HG02588 (cell line): ENCODE measurements around the gene TOMM20.
"Not testable (repeated sequence)": the region's sequence is repeated elsewhere in the genome, so short reads cannot be mapped to it uniquely, and the experiment has no call there.

Experiments
- ATAC-seq: cut with Tn5 transposase; IDR thresholded peaks from one replicate; pipeline ENCODE4 v1.9.1; 2021; ENCODE audit warnings: mild to moderate bottlenecking, moderate library complexity; ENCODE audit not compliant: unreplicated experiment

TOMM20 gene

GRCh38 chr1:235085411-235086117 lies 43.1 kb downstream of the TOMM20 start:
- not testable (repeated sequence) for ATAC-seq

GRCh38 chr1:235080788-235081187 lies 47.8 kb downstream of the TOMM20 start:
- ATAC-seq: not testable (repeated sequence)

- ATAC-seq: not testable (repeated sequence)
Observed at GRCh38 chr1:235080297-235080657, 48.4 kb downstream of the TOMM20 start.

GRCh38 chr1:235079443-235080296 lies 49.0 kb downstream of the TOMM20 start:
- no peak for ATAC-seq

- no peak for ATAC-seq
Observed at GRCh38 chr1:235078480-235079381, 49.9 kb downstream of the TOMM20 start.

GRCh38 chr1:235077571-235078479 lies 50.8 kb downstream of the TOMM20 start:
- ATAC-seq: peak; percentile 33

- ATAC-seq: no peak
Observed at GRCh38 chr1:235077163-235077540, 51.5 kb downstream of the TOMM20 start.

GRCh38 chr1:235076504-235077162 lies 52.0 kb downstream of the TOMM20 start:
- no peak for ATAC-seq

GRCh38 chr1:235075777-235076308 lies 52.8 kb downstream of the TOMM20 start:
- no peak for ATAC-seq

GRCh38 chr1:235075048-235075776 lies 53.4 kb downstream of the TOMM20 start:
- peak; percentile 56 for ATAC-seq

GRCh38 chr1:235074523-235075047 lies 54.1 kb downstream of the TOMM20 start:
- peak; percentile 36 for ATAC-seq

GRCh38 chr1:235073968-235074522 lies 54.6 kb downstream of the TOMM20 start:
- ATAC-seq: no peak

GRCh38 chr1:235073331-235073967 lies 55.2 kb downstream of the TOMM20 start:
- no peak for ATAC-seq

GRCh38 chr1:235072577-235072976 lies 56.1 kb downstream of the TOMM20 start:
- ATAC-seq: not testable (repeated sequence)

GRCh38 chr1:235072096-235072495 lies 56.5 kb downstream of the TOMM20 start:
- ATAC-seq: no peak

GRCh38 chr1:235070819-235071218 lies 57.8 kb downstream of the TOMM20 start:
- no peak for ATAC-seq
